ENCODE measurements around the gene BTF3. TPM values are rescaled to one million over a fixed set of nuclear protein-coding genes. Genes with fewer than 3 reads are reported as not detected.

The BTF3 gene
- total and polyA plus RNA-seq, 9 of the 15 experiments (the other 6 are each of a cell fraction or from before 2014, with no cell fraction given), result 534 to 1,637 (median 848) TPM

GRCh38 chr5:73496984-73497457 lies 1.2 kb upstream of the BTF3 start (continued):
- TF ChIP-seq MGA (IDR thresholded peaks at IDR 0.05) (peak; percentile 31; the same call in 1 of the 2 replicates), SLC30A9 (CRISPR knock-in tag; IDR thresholded peaks at IDR 0.05) (no peak), C11orf30 (IDR thresholded peaks at IDR 0.05; ENCODE audit: low read depth) (no peak), ZNF354B (CRISPR knock-in tag; IDR thresholded peaks at IDR 0.05) (no peak), HDAC2 (IDR thresholded peaks at IDR 0.05) (peak; percentile 44; the same call in 1 of the 2 replicates), CTCF (IDR thresholded peaks at IDR 0.05 in 2 of 3, conservative IDR thresholded peaks at IDR 0.05 in 1 of 3; ENCODE audit: insufficient read depth in 2 of 3, low read depth in 1 of 3, low read length in 3 of 3) (peak in 2 of 3 experiments; percentile 58 to 70; a peak in 5 of 6 replicates), TOE1 (IDR thresholded peaks at IDR 0.05; ENCODE audit: borderline replicate concordance) (peak; percentile 99), TOE1 (CRISPR knock-in tag; IDR thresholded peaks at IDR 0.05; ENCODE audit: borderline replicate concordance, low read depth) (no peak), ATF2 (CRISPR knock-in tag; IDR thresholded peaks at IDR 0.05) (no peak), NBN (IDR thresholded peaks at IDR 0.05; ENCODE audit: low read depth) (peak; percentile 81), ZNF561 (CRISPR knock-in tag; conservative IDR thresholded peaks at IDR 0.05) (no peak), FOXK2 (conservative IDR thresholded peaks at IDR 0.05 in 1 of 2, IDR thresholded peaks at IDR 0.05 in 1 of 2; ENCODE audit: low read depth in 2 of 2) (peak; percentile 77 to 90), CBFB (CRISPR knock-in tag; IDR thresholded peaks at IDR 0.05) (no peak), ZBTB17 (CRISPR knock-in tag; IDR thresholded peaks at IDR 0.05) (0 out of 2 replicates have a peak, but pooled peaks have one; percentile 23)
